GM21528 (cell line): ENCODE data around the gene NYNRIN.

ENCODE experiments used
- ATAC-seq: cut with Tn5 transposase; IDR thresholded peaks from one replicate; pipeline ENCODE4 v1.9.1; 2021; ENCODE audit warnings: mild to moderate bottlenecking, moderate library complexity; ENCODE audit not compliant: unreplicated experiment, low FRiP score

The NYNRIN gene

GRCh38 chr14:24390701-24391468 is 7.9 kb upstream of the NYNRIN start:
- no peak for ATAC-seq

- no peak for ATAC-seq
These were observed 6.3 kb upstream of the NYNRIN start for GRCh38 chr14:24392325-24393091.

- ATAC-seq = no peak
These were observed 4.5 kb upstream of the NYNRIN start for GRCh38 chr14:24394275-24394674.

GRCh38 chr14:24395609-24396582 is 2.9 kb upstream of the NYNRIN start:
- ATAC-seq = no peak

GRCh38 chr14:24397639-24398292 is 1.0 kb upstream of the NYNRIN start:
- ATAC-seq = no peak

- ATAC-seq = no peak
These were observed 530 bp upstream of the NYNRIN start for GRCh38 chr14:24398293-24398652.

- ATAC-seq = no peak
These were observed 632 bp downstream of the NYNRIN start for GRCh38 chr14:24399447-24399822.

- no peak for ATAC-seq
These were observed 1.4 kb downstream of the NYNRIN start for GRCh38 chr14:24399999-24400718.

- no peak for ATAC-seq
These were observed 3.3 kb downstream of the NYNRIN start for GRCh38 chr14:24401810-24402702.

- ATAC-seq = no peak
These were observed 4.6 kb downstream of the NYNRIN start for GRCh38 chr14:24403294-24403998.

GRCh38 chr14:24404814-24405213 is 6.0 kb downstream of the NYNRIN start:
- ATAC-seq = no peak

GRCh38 chr14:24406416-24406815 is 7.6 kb downstream of the NYNRIN start:
- no peak for ATAC-seq

GRCh38 chr14:24407608-24408325 is 9.0 kb downstream of the NYNRIN start:
- no peak for ATAC-seq

- no peak for ATAC-seq
These were observed 10.0 kb downstream of the NYNRIN start for GRCh38 chr14:24408764-24409163.

GRCh38 chr14:24409192-24409591 is 10.4 kb downstream of the NYNRIN start:
- no peak for ATAC-seq

- ATAC-seq = no peak
These were observed 11.2 kb downstream of the NYNRIN start for GRCh38 chr14:24409956-24410355.
